Occipital lobe (tissue), 2 donors: ENCODE results near the gene B4GALT6. TPM values are rescaled to one million over a fixed set of nuclear protein-coding genes. Genes with fewer than 3 reads are reported as not detected.

Experiments used
- DNase-seq: peaks from one replicate; lab custom pipeline; 2025; lab: John Stamatoyannopoulos, UW
- total RNA-seq: library from RNA; depleted of rRNA; stranded (reverse); fragments of >200 nt; gene quantifications from one replicate; pipeline ENCODE4 v1.2.3, GENCODE V29; 2014

Gene B4GALT6
- total RNA-seq, 1 donor from 2014 or later, result 8.1 TPM

DNA sequence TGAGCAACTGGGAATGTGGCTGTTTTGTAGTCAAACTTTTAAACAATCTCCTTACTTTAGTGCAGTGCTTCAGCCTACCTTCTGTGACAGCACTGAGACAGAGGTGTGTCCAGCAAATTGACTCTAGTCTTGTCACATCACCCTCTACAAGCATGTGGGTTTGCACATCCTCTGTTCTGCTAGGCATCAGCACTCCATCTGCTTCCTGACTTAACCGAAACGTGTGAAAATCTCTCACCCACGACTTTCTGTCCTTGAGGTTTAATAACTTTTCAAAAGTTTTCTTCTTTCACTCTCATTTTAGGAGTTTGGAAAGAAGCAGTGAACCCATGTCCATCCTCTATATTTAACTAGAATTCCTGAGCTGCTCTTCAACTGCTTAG, 50.1 kb downstream of the B4GALT6 start:
- no peak for DNase-seq

- DNase-seq, result no peak
These were observed 50.7 kb downstream of the B4GALT6 start for GRCh38 chr18:31633392-31634330.

DNA sequence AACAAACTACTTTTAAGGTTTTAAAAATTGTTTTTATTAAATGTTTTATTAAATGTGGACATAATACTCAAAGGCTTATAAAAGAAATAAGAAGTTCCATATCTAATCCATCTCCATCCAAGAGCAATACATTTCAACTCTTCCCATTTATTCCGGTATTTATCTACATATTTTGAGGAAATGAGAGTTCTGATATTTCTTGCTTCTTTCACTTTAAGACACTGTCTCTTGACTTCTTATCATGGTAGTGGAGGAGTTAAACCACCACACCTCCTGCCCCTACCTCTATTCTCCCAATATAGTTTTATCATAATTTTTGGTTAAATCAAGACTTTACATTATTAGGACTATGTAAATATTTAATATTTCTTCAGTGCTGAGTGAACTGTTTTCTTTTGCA, 52.0 kb downstream of the B4GALT6 start:
- DNase-seq, result no peak

DNA sequence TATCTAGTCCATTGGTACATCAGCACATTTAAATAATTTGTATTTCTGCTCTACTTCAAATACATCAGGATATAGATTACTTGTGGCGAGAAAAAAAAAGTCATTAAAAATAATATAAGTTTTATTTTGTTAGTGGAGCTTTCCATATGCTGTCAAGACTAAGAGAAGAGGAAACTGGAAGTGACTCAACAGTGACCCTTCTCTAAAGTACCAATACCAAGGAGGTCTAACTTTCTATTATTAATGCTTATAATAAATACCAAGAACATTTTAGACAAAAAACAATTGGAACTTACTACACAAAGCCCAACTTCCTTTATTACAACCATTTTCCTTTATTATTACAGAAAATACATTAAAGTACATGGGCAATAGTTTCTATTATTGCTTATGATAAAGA, 52.9 kb downstream of the B4GALT6 start:
- no peak for DNase-seq

- DNase-seq, result no peak
These were observed 53.8 kb downstream of the B4GALT6 start for GRCh38 chr18:31630549-31630948.

GRCh38 chr18:31626409-31626808, 58.0 kb downstream of the B4GALT6 start:
- no peak for DNase-seq

DNA sequence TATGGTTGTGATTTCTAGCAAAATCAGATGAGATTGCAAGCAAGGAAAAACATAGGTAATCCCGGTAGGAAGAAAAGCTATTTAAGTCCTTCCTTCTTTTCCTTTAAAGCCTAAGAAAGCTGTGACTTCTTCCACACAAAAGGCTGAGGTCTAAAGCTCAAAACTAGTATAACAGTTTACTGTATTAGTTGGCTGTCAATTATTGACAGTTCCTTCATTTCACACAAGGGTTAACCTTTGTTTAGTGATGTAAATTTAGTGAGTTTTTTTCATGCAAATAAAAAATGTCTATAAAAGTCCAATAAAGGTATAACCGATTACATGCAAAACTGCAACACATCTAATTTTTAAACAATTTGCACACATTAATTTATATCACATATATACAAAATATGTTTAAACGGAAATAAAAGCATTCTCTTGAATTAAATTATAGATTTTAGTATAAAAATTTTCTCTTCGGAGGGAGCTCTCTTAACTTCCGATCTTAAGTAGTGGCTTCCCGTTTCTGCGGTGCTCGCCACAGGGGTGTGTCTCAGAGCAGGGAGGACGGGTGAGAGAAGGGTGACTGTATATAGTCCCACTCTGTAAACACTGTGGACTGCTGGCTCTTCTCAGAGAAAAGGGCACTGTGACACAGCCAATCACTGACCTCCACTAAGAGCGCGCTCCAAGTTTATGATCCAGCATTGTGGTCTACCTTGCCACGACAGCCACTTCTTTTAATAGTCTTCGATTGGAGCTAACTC, 59.3 kb downstream of the B4GALT6 start:
- no peak for DNase-seq

GRCh38 chr18:31619291-31619690, 65.1 kb downstream of the B4GALT6 start:
- DNase-seq, result no peak

DNA sequence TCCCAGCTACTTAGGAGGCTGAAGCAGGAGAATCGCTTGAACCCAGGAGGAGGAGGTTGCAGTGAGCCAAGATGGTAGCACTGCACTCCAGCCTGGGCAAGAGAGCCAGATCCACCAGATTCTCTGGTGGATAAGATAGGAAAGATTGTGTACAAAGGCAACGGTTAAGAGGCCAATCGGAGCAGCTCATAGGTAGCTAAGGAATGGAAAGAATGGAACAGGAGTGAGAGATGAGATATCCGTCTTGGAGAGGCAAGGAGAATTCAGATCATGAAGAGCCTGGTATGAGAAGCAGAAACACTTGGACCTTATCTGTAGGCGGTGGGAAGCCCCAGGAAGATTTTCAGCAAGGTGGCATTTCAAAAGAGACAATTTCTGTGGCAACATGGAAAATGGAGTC, 65.6 kb downstream of the B4GALT6 start:
- DNase-seq, result no peak

GRCh38 chr18:31617031-31617717, 67.2 kb downstream of the B4GALT6 start:
- DNase-seq, result no peak

- DNase-seq, result no peak
These were observed 67.8 kb downstream of the B4GALT6 start for GRCh38 chr18:31616586-31616985.

DNA sequence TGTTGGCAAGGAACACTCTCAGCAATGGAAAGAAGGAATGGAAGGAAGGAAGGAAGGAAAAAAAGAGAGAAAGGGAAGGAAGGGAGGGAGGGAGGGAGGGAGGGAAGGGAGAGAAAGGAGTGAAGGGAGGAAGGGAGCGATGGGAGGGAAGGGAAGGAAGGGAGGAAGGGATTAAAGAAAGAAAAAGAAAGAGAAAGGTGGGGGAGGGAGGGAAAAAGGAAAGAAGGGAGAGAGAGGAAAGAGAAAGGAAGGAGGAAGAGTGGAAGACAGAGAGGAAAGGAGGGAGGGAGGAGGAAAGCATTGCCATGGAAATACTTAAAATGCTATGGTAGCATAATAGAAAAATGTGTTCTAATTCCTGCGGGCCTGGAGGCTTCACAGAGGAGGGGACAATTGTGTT, 70.3 kb downstream of the B4GALT6 start:
- DNase-seq, result no peak

DNA sequence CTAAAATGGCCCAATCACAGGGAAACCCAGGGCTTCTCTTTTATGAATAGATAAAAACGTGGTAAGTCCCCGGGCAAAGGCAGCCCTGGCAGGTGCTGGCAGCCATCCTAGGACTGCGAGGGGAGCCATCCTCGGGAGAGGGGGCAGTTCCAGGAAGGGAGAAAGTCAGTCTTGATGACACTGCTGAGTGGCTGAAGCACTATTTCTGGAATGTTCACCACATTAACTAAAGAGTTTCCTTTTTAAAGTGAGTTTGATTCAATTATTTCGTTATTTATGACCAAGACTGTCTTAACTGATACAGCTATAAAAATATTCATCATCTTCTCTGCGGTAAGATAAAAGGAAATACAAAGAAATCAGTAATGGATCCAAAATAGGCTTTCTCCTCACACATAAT, 72.3 kb downstream of the B4GALT6 start:
- DNase-seq, result no peak

DNA sequence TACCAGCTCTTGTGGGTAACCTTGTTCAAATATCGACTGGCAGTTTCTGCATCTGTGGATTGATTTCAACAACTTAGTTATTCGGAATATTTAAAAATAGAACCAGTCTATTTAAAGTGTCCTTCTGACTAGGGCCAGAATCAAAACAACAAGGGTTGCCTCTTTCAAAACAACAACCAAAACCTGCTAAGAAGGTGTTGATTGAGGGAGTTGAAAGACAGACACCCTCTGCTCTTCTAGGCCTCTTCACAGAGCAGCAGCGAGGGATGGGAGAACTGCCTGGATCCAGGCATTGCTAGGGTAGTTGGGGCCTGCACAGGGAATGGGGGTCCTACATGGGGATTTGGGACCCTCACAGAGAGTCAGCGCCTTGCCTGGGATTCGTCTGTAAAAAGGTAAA, 72.9 kb downstream of the B4GALT6 start:
- DNase-seq, result no peak

- DNase-seq, result no peak
These were observed 73.8 kb downstream of the B4GALT6 start for GRCh38 chr18:31610286-31611205.

- no peak for DNase-seq
These were observed 74.5 kb downstream of the B4GALT6 start for GRCh38 chr18:31609886-31610285.

- no peak for DNase-seq
These were observed 77.0 kb downstream of the B4GALT6 start for GRCh38 chr18:31607384-31607783.

GRCh38 chr18:31606265-31606664, 78.1 kb downstream of the B4GALT6 start:
- no peak for DNase-seq

- DNase-seq, result no peak
These were observed 81.1 kb downstream of the B4GALT6 start for GRCh38 chr18:31603315-31603714.

GRCh38 chr18:31598021-31598805, 86.2 kb downstream of the B4GALT6 start:
- DNase-seq, result no peak
